ENCODE measurements around the gene CLK1.
"Not testable (repeated sequence)": the region's sequence is repeated elsewhere in the genome, so short reads cannot be mapped to it uniquely, and the experiment has no call there.

The CLK1 gene

DNA sequence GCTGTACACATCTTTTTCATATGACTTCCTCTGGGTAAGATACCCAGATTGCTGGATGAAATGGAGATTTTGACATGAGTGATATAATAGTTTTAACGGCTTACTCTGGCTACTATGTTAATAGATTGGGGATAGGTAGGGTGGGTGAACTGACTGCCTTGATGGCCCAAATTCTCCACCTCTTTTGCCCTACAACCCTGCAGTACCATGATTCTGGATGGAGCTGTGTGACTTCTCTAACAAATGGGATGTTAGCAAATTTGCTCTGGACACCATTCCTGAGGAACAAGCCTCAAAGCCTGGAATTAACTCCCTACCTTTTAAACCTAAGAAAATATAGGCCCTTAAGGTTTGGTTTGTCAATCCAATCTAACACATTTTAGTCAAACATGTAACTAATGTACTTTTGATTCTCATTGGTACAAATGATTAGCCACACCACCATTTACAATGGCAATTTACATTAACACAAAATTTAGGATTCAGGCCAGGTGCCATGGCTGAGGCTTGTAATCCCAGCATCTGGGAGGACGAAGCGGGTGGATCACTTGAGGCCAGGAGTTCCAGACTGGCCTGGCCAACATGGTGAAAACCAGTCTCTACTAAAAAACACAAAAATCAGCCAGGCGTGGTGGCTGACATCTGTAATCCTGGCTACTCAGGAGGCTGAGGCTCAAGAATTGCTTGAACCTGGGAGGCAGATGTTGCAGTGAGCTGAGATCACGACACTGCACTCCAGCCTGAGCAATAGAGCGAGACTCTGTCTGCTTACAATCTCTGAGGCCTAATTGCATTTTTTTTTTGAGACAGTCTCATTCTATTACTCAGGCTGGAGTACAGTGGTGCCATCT, 12.8 kb downstream of the CLK1 start:
- no peak for DNase-seq (ENCODE audit: low read depth)

DNA sequence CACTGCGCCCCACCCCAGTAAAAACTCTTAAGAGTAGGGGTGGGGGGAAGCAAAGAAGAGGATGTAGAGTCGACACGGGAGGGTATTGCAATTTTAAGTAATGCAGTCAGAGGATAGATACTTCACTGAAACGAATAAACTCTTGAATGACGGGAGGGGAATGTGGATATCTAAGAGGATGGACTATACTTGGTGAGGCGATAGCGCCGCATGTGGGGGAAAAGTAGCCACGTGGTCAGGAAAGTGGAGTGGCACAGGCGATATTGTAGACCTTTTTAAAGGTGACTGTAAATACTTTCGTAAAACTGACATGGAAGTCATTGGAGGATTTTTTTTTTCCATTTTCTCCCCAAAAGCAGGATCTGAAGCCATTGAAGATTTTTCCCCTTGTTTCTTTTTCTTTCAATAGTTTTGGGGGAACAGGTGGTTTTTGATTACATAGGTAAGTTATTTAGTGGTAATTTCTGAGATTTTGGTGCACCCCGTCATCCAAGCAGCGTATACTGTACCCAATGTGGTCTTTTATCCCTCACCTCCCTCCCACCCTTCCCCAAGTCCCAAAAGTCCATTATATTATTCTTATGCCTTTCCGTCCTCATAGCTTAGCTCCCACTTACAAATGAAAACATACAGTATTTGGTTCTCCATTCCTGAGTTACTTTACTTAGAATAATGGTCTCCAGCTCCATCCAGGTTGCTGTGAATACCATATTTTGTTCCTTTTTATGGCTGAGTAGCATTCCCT, 13.8 kb downstream of the CLK1 start:
- no peak for DNase-seq (ENCODE audit: low read depth)

GRCh38 chr2:200847939-200848338, 16.5 kb downstream of the CLK1 start:
- no peak for DNase-seq (ENCODE audit: low read depth)

DNA sequence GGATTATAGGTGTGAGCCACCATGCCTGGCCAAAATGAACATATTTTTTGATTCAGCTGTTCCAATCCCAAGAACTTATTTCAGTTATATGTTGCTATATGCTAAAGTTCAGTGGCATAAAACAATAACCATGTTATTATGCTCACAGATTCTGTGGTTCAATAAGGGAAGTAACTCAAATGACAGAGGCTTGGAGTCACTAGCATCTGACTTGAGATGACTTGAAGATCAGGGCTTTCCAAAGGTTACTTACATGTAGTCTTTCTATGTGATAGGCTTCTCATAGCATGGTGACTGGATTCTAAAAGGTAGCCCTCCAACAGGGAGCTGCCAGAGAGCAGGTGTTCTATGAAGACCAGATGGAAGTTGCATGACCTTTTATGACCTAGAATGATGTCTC, 17.2 kb downstream of the CLK1 start:
- no peak for DNase-seq (ENCODE audit: low read depth)

- no peak for DNase-seq (ENCODE audit: low read depth)
These were observed 18.7 kb downstream of the CLK1 start for GRCh38 chr2:200845669-200846325.

DNA sequence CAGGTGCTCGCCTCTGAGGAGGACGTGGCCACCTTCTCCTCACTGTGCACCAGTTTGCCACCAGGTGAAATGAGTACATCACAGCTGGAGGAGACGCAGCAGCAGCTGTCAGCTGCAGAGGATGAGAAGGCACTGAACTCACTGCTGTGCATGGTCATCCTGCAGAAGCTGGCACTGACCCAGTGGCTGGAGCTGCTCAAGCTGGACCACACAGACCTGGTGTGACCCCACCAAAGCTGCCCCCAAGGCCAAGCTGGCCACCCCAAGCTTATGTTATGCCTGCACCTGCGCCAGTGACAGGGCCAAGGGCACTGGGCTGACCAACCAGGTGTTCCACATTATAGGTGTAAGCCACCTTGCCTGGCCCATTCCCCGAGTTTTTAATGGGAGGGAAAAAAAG, 19.3 kb downstream of the CLK1 start:
- no peak for DNase-seq (ENCODE audit: low read depth)

DNA sequence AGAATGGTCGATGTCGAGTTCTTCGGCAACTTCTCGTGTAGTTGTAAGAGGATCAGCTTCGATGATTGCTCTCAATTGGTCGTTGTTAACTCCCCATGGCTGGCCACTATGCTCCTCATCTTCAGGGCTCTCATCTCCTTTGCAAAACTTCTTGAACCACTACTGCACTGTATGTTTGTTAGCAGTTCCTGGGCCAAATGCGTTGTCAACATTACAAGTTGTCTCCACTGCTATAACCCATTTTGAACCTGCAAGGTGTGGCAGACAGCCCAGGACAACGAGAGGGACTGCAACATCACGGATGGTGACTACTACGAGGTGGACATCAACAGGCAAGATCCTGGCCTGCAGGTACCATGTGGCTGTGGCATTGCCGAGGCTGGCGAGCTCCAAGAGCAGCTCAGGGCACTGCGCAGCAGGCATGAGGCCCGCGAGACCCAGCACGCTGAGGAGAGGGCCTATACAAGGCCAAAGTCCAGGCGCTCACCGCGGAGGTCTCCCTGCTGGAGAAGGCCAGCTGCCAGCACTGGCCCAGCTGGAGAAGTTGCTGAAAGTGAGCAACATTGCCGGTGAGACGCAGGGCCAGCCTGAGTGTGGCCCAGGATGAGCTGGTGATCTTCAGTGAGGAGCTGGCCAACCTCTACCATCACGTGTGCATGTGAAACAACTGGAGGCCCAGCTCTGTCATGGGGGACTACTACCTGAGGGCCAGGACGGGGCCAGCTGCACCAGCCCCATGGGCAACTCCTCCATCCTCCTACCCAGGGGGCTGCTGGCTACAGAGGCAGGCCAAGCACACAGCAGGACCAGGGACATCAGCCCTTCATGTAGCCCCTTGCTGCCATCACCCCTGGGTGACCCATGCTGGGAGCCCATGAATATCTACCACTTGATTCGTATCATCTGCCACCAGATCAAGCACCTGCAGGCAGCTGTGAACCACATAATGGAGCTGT, 20.2 kb downstream of the CLK1 start:
- no peak for DNase-seq (ENCODE audit: low read depth)

DNA sequence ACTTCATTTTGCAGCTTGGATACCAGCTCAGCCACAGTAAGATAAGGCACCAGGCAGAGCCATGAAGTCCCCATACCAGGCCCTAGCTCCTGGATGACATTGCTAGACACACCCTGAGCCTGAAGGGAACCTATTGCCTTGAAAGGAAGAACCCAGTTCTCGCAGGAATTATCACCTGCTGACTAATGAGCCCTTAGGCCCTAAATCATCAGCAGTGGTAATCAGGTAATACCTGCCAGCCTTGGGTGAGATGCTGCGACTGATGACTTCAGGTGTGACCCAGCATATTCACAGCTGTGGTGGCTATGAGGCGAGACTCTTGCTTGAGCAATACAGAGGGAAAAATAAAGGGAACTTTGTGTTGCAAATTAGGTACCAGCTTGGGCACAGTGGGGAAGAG, 24.9 kb downstream of the CLK1 start:
- DNase-seq (ENCODE audit: low read depth): no peak

DNA sequence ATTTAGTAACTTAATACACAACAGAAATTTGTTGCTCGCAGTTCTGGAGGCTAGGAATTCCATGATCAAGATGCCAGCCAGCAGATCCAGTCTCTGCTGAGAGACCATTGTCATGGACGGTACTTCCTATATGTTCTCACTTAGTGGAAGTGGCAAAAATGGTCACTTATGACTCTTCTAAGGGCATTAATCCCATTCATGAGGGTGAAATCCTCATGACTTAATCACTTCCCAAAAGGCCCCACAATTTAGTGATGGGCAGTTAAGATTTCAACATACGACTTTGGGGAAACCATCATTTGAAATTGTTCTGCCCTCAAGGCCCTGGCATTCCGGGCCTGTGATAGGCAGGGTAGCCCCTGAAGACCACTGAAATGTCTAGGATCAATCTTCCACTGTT, 29.8 kb downstream of the CLK1 start:
- DNase-seq (ENCODE audit: low read depth): no peak

DNA sequence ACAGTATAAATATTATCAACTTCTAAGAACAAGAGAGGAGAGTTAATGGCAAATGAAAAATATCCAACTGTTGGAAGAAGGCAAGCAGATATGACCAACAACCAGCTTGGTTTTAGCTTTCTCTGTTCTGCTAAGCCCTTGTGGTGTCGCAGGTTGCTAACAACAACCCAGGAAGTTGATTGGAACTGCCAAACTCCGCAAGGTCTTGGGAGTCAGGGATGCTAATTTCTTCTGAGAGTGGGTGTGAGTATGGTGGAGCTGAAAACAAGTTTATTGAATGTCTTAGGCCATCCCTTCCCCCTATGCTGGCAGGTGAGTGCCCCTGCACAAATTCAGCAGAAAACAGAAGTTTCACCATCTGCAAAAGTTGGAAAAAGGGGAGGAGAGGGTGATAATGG, 35.2 kb downstream of the CLK1 start:
- DNase-seq (ENCODE audit: low read depth): no peak

DNA sequence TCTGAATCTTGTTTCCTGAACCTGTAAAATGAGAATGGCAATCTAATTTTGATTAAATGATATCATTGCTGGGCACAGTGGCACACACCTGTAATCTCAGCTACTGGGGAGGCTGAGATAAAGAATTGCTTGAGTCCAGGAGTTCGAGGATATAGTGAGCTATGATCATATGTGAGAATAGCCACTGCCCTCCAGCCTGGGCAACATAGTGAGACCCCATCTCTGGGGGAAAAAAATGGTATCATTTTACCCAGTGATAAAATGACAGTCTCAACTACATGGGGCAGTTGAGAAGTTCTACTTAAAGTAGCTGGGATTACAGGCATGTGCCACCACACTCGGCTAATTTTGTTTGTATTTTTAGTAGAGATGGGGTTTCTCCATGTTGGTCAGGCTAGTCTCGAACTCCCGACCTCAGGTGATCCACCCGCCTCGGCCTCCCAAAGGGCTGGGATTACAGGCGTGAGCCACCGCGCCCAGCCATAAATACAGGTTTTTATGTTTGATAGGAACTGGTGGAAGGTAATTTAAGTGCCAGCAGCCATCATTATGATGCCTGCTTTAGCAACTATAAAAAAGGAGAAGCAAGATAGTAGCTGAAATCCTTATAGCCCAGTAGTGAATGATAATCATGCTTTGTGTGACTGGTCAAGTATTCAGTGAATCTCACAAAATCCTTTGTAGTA, 35.7 kb downstream of the CLK1 start:
- DNase-seq (ENCODE audit: low read depth): no peak

DNA sequence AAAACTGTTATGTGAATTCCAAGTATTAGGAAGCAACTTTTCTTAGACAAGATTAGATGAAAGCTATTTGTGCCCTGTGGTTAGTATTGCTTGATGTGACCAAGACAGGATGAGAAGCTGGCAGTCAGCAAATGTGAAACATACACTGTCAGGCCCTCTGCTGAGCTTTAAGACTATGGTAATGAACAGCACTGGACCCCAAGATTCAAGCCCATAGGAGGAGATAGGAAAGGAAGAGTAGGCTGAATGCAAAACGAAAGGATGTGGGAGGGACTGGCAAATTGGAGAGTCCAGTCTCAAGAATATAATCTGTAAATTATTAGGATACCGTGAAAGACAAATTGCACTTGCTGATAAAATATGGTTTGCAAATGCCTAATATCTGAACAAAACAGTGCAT, 36.4 kb downstream of the CLK1 start:
- DNase-seq (ENCODE audit: low read depth): no peak

GRCh38 chr2:200821686-200822245, 42.7 kb downstream of the CLK1 start:
- no peak for DNase-seq (ENCODE audit: low read depth)

DNA sequence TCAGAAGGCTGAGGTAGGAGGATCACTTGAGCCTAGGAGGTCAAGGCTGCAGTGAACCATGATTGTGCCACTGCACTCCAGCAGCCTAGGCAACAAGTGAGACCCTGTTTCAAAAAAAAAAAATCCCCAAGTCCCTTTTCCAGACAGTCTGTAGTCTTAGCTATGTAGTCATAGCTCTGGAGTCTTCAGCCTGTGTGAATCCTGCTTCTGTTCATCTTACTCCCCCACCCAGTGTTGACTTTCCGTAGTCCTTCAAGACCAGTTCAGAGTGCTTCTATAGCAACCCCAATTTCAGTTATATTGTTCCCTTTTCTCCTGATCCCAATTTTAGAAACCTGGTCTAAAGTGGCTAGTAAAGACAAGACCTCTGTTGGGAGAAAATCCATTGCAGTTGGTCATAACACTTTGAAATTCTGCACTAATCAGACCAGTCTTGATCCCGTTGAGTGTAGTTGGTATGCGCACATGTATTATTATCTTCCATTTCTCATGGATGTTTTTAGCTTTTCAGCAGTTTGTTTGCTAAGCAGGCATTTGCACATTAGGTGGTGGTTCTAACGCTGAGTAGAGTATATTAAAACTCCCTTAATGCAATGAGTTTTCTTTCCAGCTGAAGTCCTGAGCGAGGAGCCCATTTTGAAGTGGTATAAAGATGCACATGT, 43.8 kb downstream of the CLK1 start:
- no peak for DNase-seq (ENCODE audit: low read depth)

DNA sequence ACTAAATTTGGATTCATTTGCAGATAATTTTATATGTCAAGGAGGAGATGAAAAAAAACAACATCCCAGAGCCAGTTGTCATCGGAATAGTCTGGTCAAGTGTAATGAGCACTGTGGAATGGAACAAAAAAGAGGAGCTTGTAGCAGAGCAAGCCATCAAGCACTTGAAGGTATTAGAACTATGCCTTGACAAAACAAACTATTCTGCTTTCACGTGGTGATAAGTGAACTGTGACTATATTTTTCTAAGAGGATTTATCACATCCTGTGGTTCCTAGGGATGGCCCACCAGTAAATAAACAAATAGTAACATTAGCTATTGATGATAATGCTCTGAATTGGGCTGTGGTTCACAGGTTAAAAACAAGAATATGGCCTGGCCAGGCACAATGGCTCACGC, 45.7 kb downstream of the CLK1 start:
- not testable (repeated sequence) for DNase-seq (ENCODE audit: low read depth)

GRCh38 chr2:200814917-200815316, 49.5 kb downstream of the CLK1 start:
- DNase-seq (ENCODE audit: low read depth): no peak

DNA sequence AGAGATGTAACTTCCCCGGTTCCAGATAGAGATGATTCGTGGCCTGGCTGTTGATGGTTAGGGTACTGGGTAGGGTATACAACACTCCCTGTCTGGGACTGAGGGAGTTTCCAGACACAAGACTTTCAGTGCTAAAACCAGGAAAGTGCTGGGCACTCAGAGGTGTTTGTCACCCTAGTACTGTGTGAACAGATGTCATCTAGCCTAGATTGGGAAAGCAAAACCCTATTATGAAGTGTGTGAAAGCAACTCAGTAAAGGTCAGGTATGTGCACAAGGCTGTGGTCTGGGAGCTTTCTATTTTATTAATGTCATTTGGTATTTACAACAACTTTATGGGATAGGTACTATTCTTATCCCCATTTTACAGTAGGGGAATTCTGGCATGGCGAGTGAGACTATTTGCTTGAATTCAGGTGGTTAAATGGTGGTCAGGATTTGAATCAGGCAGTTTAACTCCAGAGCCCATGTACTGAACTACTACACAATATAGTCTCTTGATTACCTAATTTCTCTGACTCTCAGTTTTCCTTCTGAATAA, 50.1 kb downstream of the CLK1 start:
- no peak for DNase-seq (ENCODE audit: low read depth)

DNA sequence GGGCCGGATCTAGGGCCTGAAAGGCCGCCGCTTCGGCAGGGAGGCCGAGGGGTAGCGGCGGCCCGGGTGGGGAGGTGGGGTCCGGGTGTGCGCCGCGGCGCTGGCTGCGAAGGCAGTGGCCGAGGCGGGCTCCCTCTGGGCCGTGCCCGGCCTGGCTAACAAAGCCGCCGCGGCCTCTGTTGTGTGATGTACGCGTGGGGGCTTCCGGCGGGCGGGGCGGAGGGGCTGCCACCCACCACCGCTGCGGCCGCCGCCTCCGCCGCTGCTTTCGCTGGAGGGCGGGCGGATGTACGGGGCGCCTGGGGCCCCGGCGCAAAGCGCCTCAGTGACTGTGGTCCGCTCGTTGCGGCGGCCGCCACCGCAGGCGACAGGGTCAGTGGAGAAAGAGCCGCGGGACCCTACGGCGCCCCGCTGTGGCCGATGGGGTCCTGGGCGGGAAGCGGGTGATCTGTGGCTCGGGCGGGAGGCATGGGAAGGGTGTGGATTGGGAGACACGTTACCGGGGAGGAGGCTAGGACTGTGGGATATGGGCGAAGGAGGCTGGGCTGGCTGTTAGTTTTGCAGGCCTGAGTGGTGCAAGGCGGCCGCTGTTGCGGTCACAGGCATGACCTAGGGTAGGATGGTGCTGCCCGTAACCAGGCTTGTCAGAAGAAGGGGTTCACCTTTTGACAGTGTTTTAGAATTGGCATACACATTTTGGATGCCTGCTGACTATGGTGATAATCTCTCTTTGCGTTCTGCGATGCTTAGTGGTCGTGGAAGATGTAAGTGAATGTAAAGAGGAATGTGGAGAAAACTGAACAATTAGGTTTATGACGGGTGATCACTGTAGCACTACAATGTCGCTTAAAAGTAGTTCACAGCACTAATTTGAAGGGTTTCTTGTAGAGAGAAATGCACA, 52.1 kb downstream of the CLK1 start:
- peak; percentile 48 for DNase-seq (ENCODE audit: low read depth)
